DND-41 (cell line): Measurements from ENCODE around the gene SLC6A19.

ENCODE experiments used
- ATAC-seq: fragments of 200-7000 bp; cut with Tn5 transposase; 3 replicates; pipeline ENCODE4 v1.9.1; 2021; ENCODE audit warnings: low read depth; ENCODE audit not compliant: insufficient read depth
- DNase-seq: peaks from one replicate; pipeline ENCODE4 v3.0.0-alpha.2; 2020
- H2AFZ ChIP-seq: 2 replicates; pipeline ENCODE4 v1.6.0; 2012; ENCODE audit warnings: low read depth, low read length
- H3K27ac ChIP-seq: 2 replicates; pipeline ENCODE4 v1.5.1; 2012; ENCODE audit warnings: low read length, inconsistent platforms
- H3K27me3 ChIP-seq: fragments of 200-600 bp; sonication (generic); 2 replicates; pipeline ENCODE4 v1.6.0; 2012; ENCODE audit warnings: low read length, mild to moderate bottlenecking, inconsistent platforms; ENCODE audit not compliant: insufficient read depth, poor library complexity
- H3K36me3 ChIP-seq: 2 replicates; pipeline ENCODE4 v1.5.1; 2012; ENCODE audit warnings: low read length, inconsistent platforms; ENCODE audit not compliant: insufficient read depth
- H3K4me1 ChIP-seq: 2 replicates; pipeline ENCODE4 v1.5.1; 2012; ENCODE audit warnings: mild to moderate bottlenecking, low read length; ENCODE audit not compliant: insufficient read depth
- H3K4me2 ChIP-seq: 2 replicates; pipeline ENCODE4 v1.6.0; 2012; ENCODE audit warnings: mild to moderate bottlenecking, moderate library complexity, low read length, inconsistent platforms; ENCODE audit not compliant: insufficient read depth
- H3K4me3 ChIP-seq, 2 experiments: fragments of 200-600 bp in 1 of 2; shearing (Covaris generic) in 1 of 2; 2 replicates each; pipeline ENCODE4 v1.5.1; 2012 to 2016; ENCODE audit warnings: inconsistent platforms in 2 of 2, low read length in 2 of 2, mild to moderate bottlenecking in 2 of 2, low read depth in 1 of 2, moderate library complexity in 1 of 2
- H3K79me2 ChIP-seq: 2 replicates; pipeline ENCODE4 v1.6.0; 2012; ENCODE audit warnings: low read length, inconsistent platforms; ENCODE audit not compliant: insufficient read depth
- H3K9ac ChIP-seq: 2 replicates; pipeline ENCODE4 v1.6.0; 2012; ENCODE audit warnings: low read depth, mild to moderate bottlenecking, inconsistent platforms, low read length, moderate library complexity
- H3K9me3 ChIP-seq: 2 replicates; pipeline ENCODE4 v1.5.1; 2012; ENCODE audit warnings: low read length, moderate library complexity, mild to moderate bottlenecking, inconsistent platforms; ENCODE audit not compliant: insufficient read depth, severe bottlenecking
- H4K20me1 ChIP-seq: 2 replicates; pipeline ENCODE4 v1.6.0; 2012; ENCODE audit warnings: low read length; ENCODE audit not compliant: insufficient read depth
- CTCF ChIP-seq: IDR thresholded peaks from 2 replicates; pipeline ENCODE4 v1.5.1; 2012; ENCODE audit warnings: borderline replicate concordance, low read length, moderate library complexity, mild to moderate bottlenecking; ENCODE audit not compliant: poor library complexity, severe bottlenecking; ENCODE audit errors: extremely low read depth
- EZH2 ChIP-seq: IDR thresholded peaks from 3 replicates; pipeline ENCODE4 v1.6.1; 2012; ENCODE audit warnings: borderline replicate concordance, low read depth, mild to moderate bottlenecking, moderate library complexity, low read length, inconsistent platforms; ENCODE audit not compliant: severe bottlenecking

Gene SLC6A19

GRCh38 chr5:1216211-1216917 is 15.0 kb downstream of the SLC6A19 start:
- Histone ChIP-seq H3K27me3 (no peaks in the 10 kb centered on the region), H3K36me3 (no peaks in the 10 kb centered on the region), H3K4me2 (no peak overlapping the region), H3K9ac (no peak overlapping the region), H4K20me1 (no peaks in the 10 kb centered on the region), H3K9me3 (peaks cover 2% of the 10 kb centered on the region), H2AFZ (no peak overlapping the region), H3K27ac (peak overlapping the region; percentile 56; the same call in 1 of the 2 replicates), H3K4me1 (peaks cover 21% of the 10 kb centered on the region), H3K79me2 (no peaks in the 10 kb centered on the region), H3K4me3 (no peak overlapping the region)
- no peak for TF ChIP-seq EZH2
- no peak for TF ChIP-seq CTCF
- DNase-seq = no peak
- no peak for ATAC-seq

- Histone ChIP-seq H3K9me3 (peaks cover 2% of the 10 kb centered on the region), H3K27me3 (no peaks in the 10 kb centered on the region), H3K36me3 (no peaks in the 10 kb centered on the region), H3K4me2 (no peak overlapping the region), H3K4me3 (no peak overlapping the region), H3K27ac (peak overlapping the region; percentile 56; the same call in 1 of the 2 replicates), H3K79me2 (no peaks in the 10 kb centered on the region), H2AFZ (no peak overlapping the region), H3K4me1 (peaks cover 21% of the 10 kb centered on the region), H4K20me1 (no peaks in the 10 kb centered on the region), H3K9ac (no peak overlapping the region)
- DNase-seq (no peak), ATAC-seq (no peak)
- TF ChIP-seq CTCF (no peak), EZH2 (no peak)
Observed at GRCh38 chr5:1216918-1217295, 15.5 kb downstream of the SLC6A19 start.

- peak; percentile 47 for TF ChIP-seq CTCF
- TF ChIP-seq EZH2 = no peak
- ATAC-seq (peak; percentile 93), DNase-seq (peak; percentile 82)
- peak overlapping the region; percentile 57 for H3K27ac ChIP-seq
- H2AFZ ChIP-seq = peak overlapping the region; percentile 46; the same call in 1 of the 2 replicates
- H3K4me3 ChIP-seq = no peak overlapping the region
- H3K9ac ChIP-seq = peak overlapping the region; percentile 39
- H3K27me3 ChIP-seq = no peaks in the 10 kb centered on the region
- no peaks in the 10 kb centered on the region for H3K79me2 ChIP-seq
- H3K4me1 ChIP-seq = peaks cover 21% of the 10 kb centered on the region
- H4K20me1 ChIP-seq = no peaks in the 10 kb centered on the region
- peak overlapping the region; percentile 42 for H3K4me2 ChIP-seq
- no peaks in the 10 kb centered on the region for H3K36me3 ChIP-seq
- peaks cover 2% of the 10 kb centered on the region for H3K9me3 ChIP-seq
Observed at GRCh38 chr5:1217596-1218206, 16.3 kb downstream of the SLC6A19 start.
